ENCODE data around the gene PLCB1. TPM values are rescaled to one million over a fixed set of nuclear protein-coding genes. Genes with fewer than 3 reads are reported as not detected.

Gene PLCB1
- polyA plus RNA-seq, 1 donor from 2014 or later, result 0.28 TPM

- Mint-ChIP-seq H3K4me1 (no peaks in the 10 kb centered on the region), H3K4me3 (no peak overlapping the region), H3K27ac (no peak overlapping the region), H3K9me3 (peaks cover 0 to 1% (median 0%) of the 10 kb centered on the region in 3 donors), H3K36me3 (no peaks in the 10 kb centered on the region), H3K27me3 (peaks cover 1% of the 10 kb centered on the region)
Observed at GRCh38 chr20:8293750-8294149, 161.7 kb downstream of the PLCB1 start.

DNA sequence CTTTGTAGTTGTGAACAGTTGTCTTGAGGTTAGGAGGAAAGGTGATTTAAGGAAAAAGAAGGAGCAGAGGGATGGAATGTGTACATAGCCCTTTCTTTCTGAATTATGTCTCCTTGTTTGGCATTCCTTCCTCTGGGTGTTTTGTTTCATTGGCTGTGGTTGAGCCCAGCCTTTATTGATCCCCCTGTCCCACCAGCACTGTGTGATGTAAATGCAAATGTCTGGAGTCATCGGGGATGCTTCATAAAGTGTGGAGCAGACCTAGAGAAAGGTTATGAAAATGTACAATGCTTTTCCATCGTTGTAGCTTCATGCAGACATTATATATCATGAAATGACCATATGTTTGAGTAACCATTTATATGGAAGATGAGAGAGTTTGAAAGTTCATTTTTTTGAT is 164.5 kb downstream of the PLCB1 start:
- no peaks in the 10 kb centered on the region for H3K4me1 Mint-ChIP-seq
- no peaks in the 10 kb centered on the region for H3K36me3 Mint-ChIP-seq
- H3K4me3 Mint-ChIP-seq, result no peak overlapping the region
- peaks cover 0 to 1% (median 0%) of the 10 kb centered on the region in 3 donors for H3K9me3 Mint-ChIP-seq
- H3K27me3 Mint-ChIP-seq, result peaks cover 1% of the 10 kb centered on the region
- no peak overlapping the region for H3K27ac Mint-ChIP-seq

- H3K36me3 Mint-ChIP-seq, result no peaks in the 10 kb centered on the region
- H3K27ac Mint-ChIP-seq, result no peak overlapping the region
- H3K9me3 Mint-ChIP-seq, result peaks cover 0 to 1% (median 0%) of the 10 kb centered on the region in 3 donors
- no peaks in the 10 kb centered on the region for H3K4me1 Mint-ChIP-seq
- peaks cover 1% of the 10 kb centered on the region for H3K27me3 Mint-ChIP-seq
- H3K4me3 Mint-ChIP-seq, result no peak overlapping the region
Observed at GRCh38 chr20:8298426-8299043, 166.5 kb downstream of the PLCB1 start.

DNA sequence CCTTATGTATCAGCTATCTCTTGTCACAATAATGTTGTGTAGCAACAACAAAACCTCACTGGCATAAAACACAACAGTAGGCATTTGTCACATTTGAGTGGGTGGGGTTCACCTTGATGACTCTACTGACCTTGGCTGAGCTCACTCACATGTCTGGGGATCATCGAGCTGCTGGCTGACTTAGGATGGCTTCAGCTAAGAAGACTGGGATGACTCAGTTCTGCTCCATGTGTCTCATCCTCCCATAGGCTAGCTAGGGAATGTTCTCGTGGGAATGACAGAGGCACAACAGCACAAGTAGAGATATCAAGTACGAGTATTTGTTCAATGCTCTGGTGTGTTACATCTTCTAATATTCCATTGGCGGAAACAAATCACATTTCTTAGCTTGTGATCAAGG is 167.9 kb downstream of the PLCB1 start:
- H3K27me3 Mint-ChIP-seq, result no peaks in the 10 kb centered on the region
- no peaks in the 10 kb centered on the region for H3K9me3 Mint-ChIP-seq
- no peaks in the 10 kb centered on the region for H3K36me3 Mint-ChIP-seq
- H3K27ac Mint-ChIP-seq, result no peak overlapping the region
- H3K4me1 Mint-ChIP-seq, result no peaks in the 10 kb centered on the region
- no peak overlapping the region for H3K4me3 Mint-ChIP-seq

- no peaks in the 10 kb centered on the region for H3K27me3 Mint-ChIP-seq
- H3K4me3 Mint-ChIP-seq, result no peak overlapping the region
- no peak overlapping the region for H3K27ac Mint-ChIP-seq
- no peaks in the 10 kb centered on the region for H3K36me3 Mint-ChIP-seq
- no peaks in the 10 kb centered on the region for H3K9me3 Mint-ChIP-seq
- no peaks in the 10 kb centered on the region for H3K4me1 Mint-ChIP-seq
Observed at GRCh38 chr20:8301655-8302054, 169.6 kb downstream of the PLCB1 start.

- H3K27ac Mint-ChIP-seq, result no peak overlapping the region
- H3K27me3 Mint-ChIP-seq, result no peaks in the 10 kb centered on the region
- no peak overlapping the region for H3K4me3 Mint-ChIP-seq
- no peaks in the 10 kb centered on the region for H3K4me1 Mint-ChIP-seq
- no peaks in the 10 kb centered on the region for H3K9me3 Mint-ChIP-seq
- H3K36me3 Mint-ChIP-seq, result no peaks in the 10 kb centered on the region
Observed at GRCh38 chr20:8303651-8304050, 171.6 kb downstream of the PLCB1 start.

DNA sequence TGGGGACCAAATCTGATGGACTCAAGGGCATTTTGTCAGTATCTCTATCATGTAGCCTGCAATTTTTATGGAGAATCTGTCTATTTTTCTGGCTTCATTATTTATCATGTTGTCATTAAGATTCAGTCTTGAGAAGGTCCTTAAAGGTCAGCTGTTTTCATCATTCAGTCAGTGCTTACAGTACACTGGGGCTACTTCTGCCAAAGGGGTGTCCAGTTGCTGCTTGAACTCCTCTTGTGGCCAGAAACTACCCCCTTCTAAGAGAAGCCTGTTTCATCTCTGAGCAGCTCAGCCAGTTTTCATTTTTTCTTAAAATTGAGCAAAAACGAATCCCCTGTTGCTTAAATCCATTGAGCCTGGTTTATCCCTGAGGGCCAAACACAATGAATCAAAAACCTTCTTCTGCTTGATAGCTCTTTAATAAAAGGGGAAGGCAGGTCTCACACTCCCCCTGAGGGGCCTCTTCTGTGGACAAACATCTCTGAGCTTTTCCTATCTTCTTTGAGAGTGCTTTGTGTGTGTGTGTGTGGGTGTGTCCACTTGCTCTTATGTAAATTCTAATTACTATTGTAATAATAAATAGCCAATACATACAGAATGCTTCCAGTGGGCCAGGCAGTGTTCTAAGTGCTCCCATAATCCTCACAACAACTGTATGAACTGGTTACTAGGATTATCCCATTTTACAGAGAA is 172.2 kb downstream of the PLCB1 start:
- Mint-ChIP-seq H3K4me1 (no peaks in the 10 kb centered on the region), H3K36me3 (no peaks in the 10 kb centered on the region), H3K27ac (no peak overlapping the region), H3K9me3 (no peaks in the 10 kb centered on the region), H3K4me3 (no peak overlapping the region), H3K27me3 (no peaks in the 10 kb centered on the region)

GRCh38 chr20:8305449-8305978 is 173.4 kb downstream of the PLCB1 start:
- Mint-ChIP-seq H3K9me3 (no peaks in the 10 kb centered on the region), H3K4me3 (no peak overlapping the region), H3K36me3 (no peaks in the 10 kb centered on the region), H3K27me3 (no peaks in the 10 kb centered on the region), H3K27ac (no peak overlapping the region), H3K4me1 (no peaks in the 10 kb centered on the region)

DNA sequence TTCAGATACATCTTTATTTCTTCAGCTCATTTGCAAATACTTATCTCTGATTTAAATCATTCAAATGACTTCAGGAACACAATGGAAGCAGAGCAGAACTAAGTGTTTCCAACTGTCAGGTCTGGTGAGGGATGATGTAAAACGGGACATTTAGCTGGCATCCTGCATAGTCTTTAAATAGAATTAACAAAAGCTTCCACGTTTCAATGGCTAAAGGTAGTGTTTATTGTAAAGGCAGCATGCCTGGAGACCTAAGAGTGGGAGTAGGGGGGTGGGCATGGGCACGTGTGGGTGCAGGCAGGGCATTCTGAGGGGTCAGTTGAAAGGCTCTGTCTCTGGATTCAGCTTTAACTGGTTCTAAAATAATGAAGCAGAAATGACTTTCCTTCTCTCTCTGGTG is 174.9 kb downstream of the PLCB1 start:
- no peaks in the 10 kb centered on the region for H3K9me3 Mint-ChIP-seq
- no peaks in the 10 kb centered on the region for H3K4me1 Mint-ChIP-seq
- no peak overlapping the region for H3K4me3 Mint-ChIP-seq
- H3K36me3 Mint-ChIP-seq, result no peaks in the 10 kb centered on the region
- H3K27ac Mint-ChIP-seq, result no peak overlapping the region
- H3K27me3 Mint-ChIP-seq, result no peaks in the 10 kb centered on the region

DNA sequence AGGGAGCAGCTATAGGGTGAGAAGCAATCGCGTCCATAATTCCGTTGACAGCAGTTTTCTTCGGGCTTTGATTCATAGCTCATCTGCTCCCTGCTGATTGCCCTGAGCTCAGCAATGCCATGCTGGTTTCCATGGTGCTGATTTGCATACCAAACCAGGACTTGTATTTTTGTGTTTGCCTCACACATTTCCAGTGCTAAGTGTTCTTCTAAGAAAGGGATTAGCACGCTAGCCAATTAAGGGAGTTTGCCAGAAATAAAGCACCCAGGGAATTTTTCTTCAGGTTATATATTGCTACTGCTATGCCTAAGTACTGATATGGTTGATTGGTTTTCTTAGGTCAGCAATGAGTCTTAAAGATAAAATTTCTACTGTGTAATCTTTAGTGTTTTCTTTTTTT is 177.6 kb downstream of the PLCB1 start:
- H3K4me3 Mint-ChIP-seq, result no peak overlapping the region
- no peaks in the 10 kb centered on the region for H3K9me3 Mint-ChIP-seq
- no peak overlapping the region for H3K27ac Mint-ChIP-seq

GRCh38 chr20:8310618-8311017 is 178.6 kb downstream of the PLCB1 start:
- Mint-ChIP-seq H3K4me3 (peak overlapping the region in 1 of 4 donors; percentile 1), H3K27ac (no peak overlapping the region), H3K36me3 (peaks cover 2% of the 10 kb centered on the region), H3K9me3 (no peaks in the 10 kb centered on the region), H3K4me1 (no peaks in the 10 kb centered on the region), H3K27me3 (no peaks in the 10 kb centered on the region)

More for the DNA sequence above, 177.6 kb downstream of the PLCB1 start:
- peaks cover 2% of the 10 kb centered on the region for H3K36me3 Mint-ChIP-seq
- H3K4me1 Mint-ChIP-seq, result no peaks in the 10 kb centered on the region
- H3K27me3 Mint-ChIP-seq, result no peaks in the 10 kb centered on the region

DNA sequence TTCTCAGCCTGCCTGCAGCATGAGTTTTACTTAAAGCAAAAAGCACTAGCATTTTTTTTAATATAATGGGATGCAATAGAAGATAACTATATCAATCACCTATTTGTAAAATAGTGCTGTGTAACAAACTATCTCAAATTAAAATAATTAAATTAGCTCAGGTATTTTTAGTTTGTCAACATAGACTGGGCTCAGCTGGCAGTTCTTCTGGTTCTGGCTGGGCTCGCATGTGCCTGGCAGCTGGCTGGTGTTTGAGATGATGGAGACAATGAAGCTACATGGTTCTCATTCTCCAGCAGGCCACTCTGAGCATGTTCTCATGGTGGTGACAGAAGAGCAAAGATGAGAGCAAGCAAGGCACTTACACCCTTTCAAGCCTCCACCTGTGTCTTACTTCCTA is 181.0 kb downstream of the PLCB1 start:
- no peak overlapping the region for H3K27ac Mint-ChIP-seq
- no peaks in the 10 kb centered on the region for H3K9me3 Mint-ChIP-seq
- H3K27me3 Mint-ChIP-seq, result no peaks in the 10 kb centered on the region
- H3K4me1 Mint-ChIP-seq, result no peaks in the 10 kb centered on the region
- no peak overlapping the region for H3K4me3 Mint-ChIP-seq
- peaks cover 2% of the 10 kb centered on the region for H3K36me3 Mint-ChIP-seq

DNA sequence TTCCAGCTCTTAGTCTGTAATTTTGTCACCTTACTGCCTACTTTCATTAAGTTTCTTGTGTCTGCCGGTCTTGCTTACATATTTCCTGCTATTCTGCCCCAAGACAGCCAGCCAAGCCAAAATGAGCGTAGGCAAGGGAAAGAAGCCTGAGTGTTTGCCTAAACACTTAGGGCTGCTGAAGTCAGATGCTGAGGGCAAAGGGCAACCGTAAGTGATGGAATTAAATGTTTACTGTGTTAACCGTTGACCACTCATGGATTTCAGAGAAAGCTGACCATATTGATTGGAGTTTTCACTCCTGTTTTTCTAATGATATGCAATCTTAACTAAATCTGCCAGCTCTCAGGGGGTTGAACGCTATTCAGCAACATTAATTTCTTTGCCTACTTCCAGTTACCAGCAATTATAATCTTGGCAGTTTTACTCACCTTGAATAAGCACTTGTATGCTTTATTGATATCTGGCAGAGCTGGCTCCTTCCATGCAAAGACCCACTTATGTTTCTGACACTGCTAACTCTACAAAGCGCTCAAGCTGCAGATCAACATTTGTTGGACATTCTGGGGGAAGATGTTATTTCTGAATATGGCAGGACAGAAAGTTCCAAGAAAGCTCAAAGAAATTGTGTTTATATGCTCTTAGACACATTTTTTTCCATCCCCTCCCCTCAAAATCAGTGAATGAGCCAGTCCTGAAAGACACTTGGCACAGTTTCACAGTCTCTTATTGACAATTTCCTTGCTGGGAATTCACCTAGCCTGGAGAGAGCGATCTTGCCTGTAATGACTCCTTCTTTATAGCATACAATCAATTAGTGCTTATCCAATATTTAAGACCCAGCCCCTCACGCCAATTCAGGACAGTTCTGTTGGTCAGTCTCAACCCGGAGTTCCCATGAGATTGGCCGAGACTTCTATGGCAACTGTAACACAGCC is 183.8 kb downstream of the PLCB1 start:
- H3K9me3 Mint-ChIP-seq, result no peaks in the 10 kb centered on the region
- peaks cover 1% of the 10 kb centered on the region for H3K27me3 Mint-ChIP-seq
- H3K4me1 Mint-ChIP-seq, result no peaks in the 10 kb centered on the region
- H3K36me3 Mint-ChIP-seq, result peaks cover 2% of the 10 kb centered on the region
- H3K27ac Mint-ChIP-seq, result no peak overlapping the region
- H3K4me3 Mint-ChIP-seq, result no peak overlapping the region

DNA sequence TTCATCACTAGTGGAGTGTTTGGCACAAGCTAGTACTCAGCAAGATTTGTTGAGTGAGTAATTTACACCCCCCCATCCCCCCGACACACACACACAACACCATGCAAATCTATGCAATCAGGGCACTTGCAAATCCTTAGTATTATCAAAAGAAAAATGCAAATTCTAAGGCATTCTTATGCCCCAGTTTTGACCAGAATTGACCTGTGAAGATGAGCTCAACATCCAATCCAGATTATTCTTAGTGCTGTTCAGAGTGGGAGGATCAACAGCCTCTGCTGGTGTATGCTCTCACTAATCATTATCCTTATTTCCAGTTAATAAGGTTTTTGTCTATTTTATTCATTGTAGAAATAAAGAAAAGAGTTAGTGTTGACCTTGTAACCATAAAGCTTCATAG is 185.4 kb downstream of the PLCB1 start:
- no peaks in the 10 kb centered on the region for H3K4me1 Mint-ChIP-seq
- peaks cover 1% of the 10 kb centered on the region for H3K27me3 Mint-ChIP-seq
- no peaks in the 10 kb centered on the region for H3K9me3 Mint-ChIP-seq
- H3K4me3 Mint-ChIP-seq, result no peak overlapping the region
- no peaks in the 10 kb centered on the region for H3K36me3 Mint-ChIP-seq
- H3K27ac Mint-ChIP-seq, result no peak overlapping the region

DNA sequence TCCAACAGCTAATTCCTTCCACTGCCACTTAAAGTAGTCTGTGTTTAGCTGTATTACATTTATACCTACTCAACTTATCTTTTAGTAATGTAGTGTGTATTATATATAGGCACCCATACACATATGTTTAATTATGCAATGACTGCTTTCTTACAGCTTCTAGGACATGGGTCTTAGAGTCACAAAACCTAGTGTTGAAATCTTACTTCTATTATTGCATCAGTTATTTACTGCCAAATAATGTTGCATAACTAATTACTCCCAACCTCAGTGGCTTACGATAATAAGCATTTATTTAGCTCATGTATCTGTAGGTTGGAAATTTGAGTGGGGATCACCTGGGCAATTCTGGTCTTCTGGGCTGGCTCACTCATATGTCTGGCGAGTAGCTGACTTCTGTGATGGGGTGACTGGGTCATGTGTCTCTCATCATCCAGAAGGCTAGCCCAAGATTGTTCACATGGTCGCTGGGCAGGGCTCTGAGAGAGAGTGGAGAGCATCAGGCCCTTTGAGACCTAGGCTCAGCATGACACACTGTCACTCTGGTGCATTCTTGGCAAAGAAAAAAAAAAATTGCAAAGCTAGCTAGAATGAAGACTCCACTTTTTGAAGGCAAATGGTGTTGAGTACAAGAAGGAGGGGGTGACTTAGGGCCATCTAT is 187.0 kb downstream of the PLCB1 start:
- Mint-ChIP-seq H3K36me3 (no peaks in the 10 kb centered on the region), H3K27me3 (peaks cover 1% of the 10 kb centered on the region), H3K4me1 (no peaks in the 10 kb centered on the region), H3K9me3 (no peaks in the 10 kb centered on the region), H3K4me3 (no peak overlapping the region), H3K27ac (no peak overlapping the region)

Data from IgD-negative memory B cell (primary cell).